Adipose tissue (tissue), 3 donors: ENCODE measurements around the gene NEK3. TPM values are rescaled to one million over a fixed set of nuclear protein-coding genes. Genes with fewer than 3 reads are reported as not detected.
"Not testable (repeated sequence)": the region's sequence is repeated elsewhere in the genome, so short reads cannot be mapped to it uniquely, and the experiment has no call there.

Experiments used
- H3K27ac ChIP-seq: one replicate; pipeline ENCODE4 v1.5.1; 2013; ENCODE audit warnings: low read depth, low read length
- WGBS, 3 donors: extraction: QIAGEN DNeasy Blood & Tissue Kit; methylation state at CpG; one replicate each; pipeline ENCODE4 v1.1.7; 2013; 5-methylcytosine and 5-hydroxymethylcytosine counted together
- polyA plus RNA-seq, 3 donors: library from polyadenylated mRNA; stranded (reverse); fragments of 200-250 nt; gene quantifications; one replicate each; pipeline ENCODE4 v1.2.3, GENCODE V29; 2013
- donor health status: healthy with polysubstance abuse.
- donor health status: Bipolar disorder and iron deficiency.
- donor health status: healthy.

Gene NEK3
- polyA plus RNA-seq, 3 donors: 8.2 to 32.2 (median 9.5) TPM

DNA sequence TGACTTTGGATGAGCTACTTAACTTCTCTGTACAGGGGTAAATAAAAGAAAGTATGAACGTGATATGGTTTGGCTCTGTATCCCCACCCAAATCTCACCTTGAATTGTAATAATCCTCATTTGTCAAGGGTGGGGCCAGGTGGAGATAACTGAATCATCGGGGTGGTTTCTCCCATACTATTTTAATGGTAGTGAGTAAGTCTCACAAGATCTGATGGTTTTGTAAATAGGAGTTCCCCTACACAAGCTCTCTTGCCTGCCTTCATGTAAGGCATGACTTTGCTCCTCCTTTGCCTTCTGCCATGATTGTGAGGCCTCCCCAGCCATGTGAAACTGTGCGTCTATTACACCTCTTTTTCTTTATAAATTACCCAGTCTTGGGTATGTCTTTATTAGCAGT is 74.4 kb downstream of the NEK3 start:
- WGBS, 3 donors: 90 to 93% (median 92%) methylated on average over 3 of the region's 3 CpGs
- not testable (repeated sequence) for H3K27ac ChIP-seq

Other genes starting within 250 kb of the NEK3 start
- 1 to 10 TPM; 1.3 to 3.2 (median 2.4) TPM for gene ATP7B, start 148.1 kb downstream of the NEK3 start, polyA plus RNA-seq
- 1 to 10 TPM; 4.3 to 7.7 (median 6.6) TPM for gene ALG11, start 147.2 kb downstream of the NEK3 start, polyA plus RNA-seq
- gene UTP14C, start 134.9 kb downstream of the NEK3 start, polyA plus RNA-seq: 1 to 10 TPM; 4.4 to 6.4 (median 4.8) TPM
- under 1 TPM; 0.04 to 0.45 (median 0.20) TPM for gene NEK5, start 30.5 kb downstream of the NEK3 start, polyA plus RNA-seq
- gene THSD1, start 246.6 kb upstream of the NEK3 start, polyA plus RNA-seq: 1 to 10 TPM; 1.3 to 5.1 (median 4.4) TPM